Lung (tissue), 12 donors: ENCODE measurements around the gene COL25A1. TPM values are rescaled to one million over a fixed set of nuclear protein-coding genes. Genes with fewer than 3 reads are reported as not detected.

Experiments
- ATAC-seq: fragments of 200-7000 bp; cut with Tn5 transposase; one replicate; pipeline ENCODE4 v1.9.1; 2020; ENCODE audit warnings: moderate number of reproducible peaks; ENCODE audit not compliant: insufficient read depth, low FRiP score
- DNase-seq, 3 donors: peaks; one replicate each; pipeline ENCODE4 v3.0.0-alpha.2; 2013 to 2017
- H3K27ac ChIP-seq, 2 donors: one replicate each; pipeline ENCODE4 v1.5.1; 2013; ENCODE audit warnings: mild to moderate bottlenecking in 2 of 2, moderate library complexity in 2 of 2, control low read depth in 1 of 2, inconsistent platforms in 1 of 2, low read depth in 1 of 2, low read length in 1 of 2
- H3K27me3 ChIP-seq, 3 donors: one replicate each; pipeline ENCODE4 v1.5.1; 2013; ENCODE audit warnings: low read length in 2 of 3; ENCODE audit not compliant: control insufficient read depth in 3 of 3, insufficient read depth in 3 of 3
- H3K36me3 ChIP-seq, 4 donors: one replicate each; pipeline ENCODE4 v1.5.1; 2013; ENCODE audit warnings: low read length in 4 of 4, mild to moderate bottlenecking in 1 of 4, moderate library complexity in 1 of 4; ENCODE audit not compliant: control insufficient read depth in 4 of 4, insufficient read depth in 4 of 4
- H3K4me1 ChIP-seq, 5 donors: one replicate each; pipeline ENCODE4 v1.5.1; 2013; ENCODE audit warnings: low read length in 5 of 5, mild to moderate bottlenecking in 2 of 5, moderate library complexity in 1 of 5; ENCODE audit not compliant: control insufficient read depth in 5 of 5, insufficient read depth in 5 of 5
- H3K4me3 ChIP-seq: one replicate; pipeline ENCODE4 v1.5.1; 2013; ENCODE audit warnings: mild to moderate bottlenecking, control low read depth, moderate library complexity
- H3K9ac ChIP-seq, 2 donors: one replicate each; pipeline ENCODE4 v1.5.1; 2013; ENCODE audit warnings: low read length in 2 of 2, control low read depth in 1 of 2; ENCODE audit not compliant: insufficient read depth in 1 of 2
- H3K9me3 ChIP-seq, 4 donors: one replicate each; pipeline ENCODE4 v1.5.1; 2013; ENCODE audit warnings: low read length in 3 of 4, mild to moderate bottlenecking in 1 of 4, moderate library complexity in 1 of 4; ENCODE audit not compliant: control insufficient read depth in 4 of 4, insufficient read depth in 3 of 4
- CTCF ChIP-seq: IDR thresholded peaks from 2 replicates; pipeline ENCODE4 v1.5.1; 2012; ENCODE audit warnings: mild to moderate bottlenecking; ENCODE audit errors: control extremely low read depth, extremely low read depth
- WGBS, 2 donors: extraction: QIAGEN DNeasy Blood & Tissue Kit; methylation state at CpG; one replicate each; pipeline ENCODE4 v1.1.7; 2013; 5-methylcytosine and 5-hydroxymethylcytosine counted together
- polyA plus RNA-seq, 2 donors: library from polyadenylated mRNA; stranded (reverse); fragments of 200-250 nt; gene quantifications; one replicate each; pipeline ENCODE4 v1.2.1, GENCODE V29; 2013
- total RNA-seq, 2 donors: library from RNA; depleted of rRNA in 1 of 2; stranded (reverse); fragments of >200 nt in 1 of 2; gene quantifications; one replicate each; pipeline ENCODE4 v1.2.1, GENCODE V29; 2014 to 2021
- donor health status: control.
- donor health status: control.
- donor health status: Bipolar disorder and iron deficiency.
- donor health status: healthy.
- donor health status: DM: yes; HTN: yes; CAD: no.

The COL25A1 gene
- total and polyA plus RNA-seq, 4 donors = 0.06 to 3.5 (median 1.8) TPM

DNA sequence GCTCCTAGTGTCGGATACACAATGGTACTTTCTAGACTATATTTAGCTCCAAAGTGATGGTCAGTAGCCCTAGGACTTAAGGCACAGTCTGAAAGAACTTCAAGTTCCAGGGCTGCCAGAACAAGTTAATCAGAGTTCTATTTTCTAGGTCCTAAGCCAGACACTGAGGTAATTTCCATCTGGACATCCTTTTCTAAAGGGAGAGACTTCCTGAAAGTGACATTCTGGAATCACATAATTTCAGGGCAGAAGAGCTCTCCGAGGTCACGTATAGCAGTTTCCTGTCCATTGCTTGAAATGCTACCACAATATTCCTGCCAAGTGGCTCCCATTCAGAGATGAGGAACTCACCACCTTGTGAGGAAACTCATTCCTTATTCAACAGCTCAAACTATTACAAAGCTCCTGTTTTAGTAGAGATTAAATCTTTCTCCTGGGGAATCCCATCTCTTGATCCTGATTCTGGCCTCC is 117.9 kb downstream of the COL25A1 start:
- ATAC-seq (no peak), DNase-seq (peak in 1 of 3 donors; percentile 79)
- Histone ChIP-seq H3K27ac (no peak overlapping the region), H3K4me1 (peaks cover 0 to 20% (median 2%) of the 10 kb centered on the region in 5 donors), H3K9ac (no peak overlapping the region), H3K27me3 (no peaks in the 10 kb centered on the region), H3K4me3 (no peak overlapping the region), H3K36me3 (no peaks in the 10 kb centered on the region), H3K9me3 (peaks cover 0 to 5% (median under 1%) of the 10 kb centered on the region in 4 donors)
- 42 to 59% methylated on average over 3 of the region's 3 CpGs for WGBS, 2 donors
- TF ChIP-seq CTCF = no peak

GRCh38 chr4:109183931-109184490 is 118.4 kb downstream of the COL25A1 start:
- Histone ChIP-seq H3K9me3 (peaks cover 0 to 5% (median under 1%) of the 10 kb centered on the region in 4 donors), H3K9ac (no peak overlapping the region), H3K4me3 (no peak overlapping the region), H3K27ac (no peak overlapping the region), H3K36me3 (no peaks in the 10 kb centered on the region), H3K4me1 (peaks cover 0 to 20% (median 2%) of the 10 kb centered on the region in 5 donors), H3K27me3 (no peaks in the 10 kb centered on the region)
- DNase-seq (peak; percentile 70 to 81 (median 76)), ATAC-seq (no peak)
- WGBS, 2 donors = 58 to 63% methylated on average over 3 of the region's 3 CpGs
- no peak for TF ChIP-seq CTCF

DNA sequence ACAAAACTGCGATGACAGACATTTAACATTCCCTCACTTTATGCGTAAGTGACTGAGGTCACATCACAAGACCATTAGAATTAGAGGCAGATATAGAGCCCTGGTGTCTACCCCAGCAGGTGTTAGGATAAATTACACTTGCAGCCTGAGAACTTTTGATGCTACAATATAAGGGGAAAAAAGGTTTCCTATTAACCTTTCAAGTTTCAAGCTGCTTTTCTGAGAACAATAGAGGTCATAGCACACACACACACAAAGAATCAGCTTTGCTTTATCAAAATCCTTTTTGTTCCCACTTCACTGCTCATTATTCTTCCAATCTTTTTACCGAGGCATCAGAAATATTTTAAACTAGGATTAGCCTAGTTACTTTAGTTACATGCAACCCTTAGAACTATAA is 119.8 kb downstream of the COL25A1 start:
- Histone ChIP-seq H3K4me1 (peaks cover 0 to 22% (median 2%) of the 10 kb centered on the region in 5 donors), H3K36me3 (no peaks in the 10 kb centered on the region), H3K27me3 (no peaks in the 10 kb centered on the region), H3K9me3 (peaks cover 0 to 5% (median under 1%) of the 10 kb centered on the region in 4 donors), H3K9ac (no peak overlapping the region), H3K4me3 (no peak overlapping the region), H3K27ac (no peak overlapping the region)
- TF ChIP-seq CTCF = no peak
- 50 to 85% methylated on average over 3 of the region's 3 CpGs for WGBS, 2 donors
- no peak for DNase-seq
- no peak for ATAC-seq

GRCh38 chr4:109179061-109179460 is 123.4 kb downstream of the COL25A1 start:
- H3K4me3 ChIP-seq = no peak overlapping the region
- H3K36me3 ChIP-seq = no peaks in the 10 kb centered on the region
- no peak overlapping the region for H3K27ac ChIP-seq
- H3K4me1 ChIP-seq = peaks cover 0 to 25% (median 1%) of the 10 kb centered on the region in 5 donors
- ATAC-seq (no peak), DNase-seq (no peak)
- TF ChIP-seq CTCF = no peak
- H3K9me3 ChIP-seq = no peaks in the 10 kb centered on the region
- no peak overlapping the region for H3K9ac ChIP-seq
- H3K27me3 ChIP-seq = no peaks in the 10 kb centered on the region
- 84 to 86% methylated on average over 3 of the region's 3 CpGs for WGBS, 2 donors
